Endothelial cell of umbilical vein (primary cell): ENCODE data around the gene NXPE2. TPM values are rescaled to one million over a fixed set of nuclear protein-coding genes. Genes with fewer than 3 reads are reported as not detected.

Experiments used
- BruUV-seq: library from RNA; stranded (reverse); fragments of 400-500 nt; replicated peaks from 2 replicates; lab custom pipeline; 2021; lab: Mats Ljungman, UMichigan
- CTCF ChIA-PET: fragments of 300-600, 350-600 bp; sonication (Branson Sonifier 250); formaldehyde crosslinking; loops from one replicate; lab custom pipeline; 2021; ENCODE audit warnings: antibody characterized with exemption, inconsistent platforms; lab: Charles Lee
- POLR2A ChIA-PET: fragments of 300-600, 350-600 bp; sonication (Branson Sonifier 250); formaldehyde crosslinking; loops from one replicate; lab custom pipeline; 2021; ENCODE audit warnings: antibody characterized with exemption, inconsistent platforms; lab: Charles Lee
- DNase-seq: peaks from one replicate; pipeline ENCODE4 v3.0.0-alpha.2; 2011; ENCODE audit warnings: low read depth, low spot score
- FAIRE-seq: peaks from 2 replicates; lab custom pipeline; 2011; peaks lifted over from hg19 to GRCh38; lab: Jason Lieb, UNC
- H2AFZ ChIP-seq: 2 replicates; pipeline ENCODE4 v1.6.0; 2012; ENCODE audit warnings: low read depth, low read length, control low read depth, inconsistent platforms
- H3K27ac ChIP-seq: 2 replicates; pipeline ENCODE4 v1.5.1; 2011; ENCODE audit warnings: low read depth, mild to moderate bottlenecking, control low read depth, low read length, moderate library complexity; ENCODE audit not compliant: insufficient read depth
- H3K27me3 ChIP-seq, 2 experiments: 2 replicates each; pipeline versions ENCODE4 v1.6.0 to v1.6.1; 2011; ENCODE audit warnings: low read length in 2 of 2, mixed read lengths in 1 of 2; ENCODE audit not compliant: control insufficient read depth in 2 of 2, insufficient read depth in 2 of 2
- H3K36me3 ChIP-seq, 2 experiments: 2 replicates in 1 of 2; 3 replicates in 1 of 2; pipeline ENCODE4 v1.5.1; 2011; ENCODE audit warnings: low read length in 2 of 2, mild to moderate bottlenecking in 1 of 2, moderate library complexity in 1 of 2; ENCODE audit not compliant: control insufficient read depth in 2 of 2, insufficient read depth in 2 of 2; ENCODE audit errors: extremely low read depth in 1 of 2
- H3K4me1 ChIP-seq: 3 replicates; pipeline ENCODE4 v1.5.1; 2011; ENCODE audit warnings: mild to moderate bottlenecking, low read length; ENCODE audit not compliant: control insufficient read depth, insufficient read depth; ENCODE audit errors: extremely low read depth
- H3K4me2 ChIP-seq: 2 replicates; pipeline ENCODE4 v1.6.1; 2011; ENCODE audit warnings: low read length, control low read depth, mixed read lengths; ENCODE audit not compliant: insufficient read depth
- H3K4me3 ChIP-seq, 3 experiments: fragments of 200-600 bp in 1 of 3; sonication (generic), shearing (Covaris generic) in 1 of 3; replicated peaks in 1 of 3; 2 replicates each; pipeline ENCODE4 v1.5.1; 2011 to 2016; ENCODE audit warnings: control low read depth in 3 of 3, low read length in 3 of 3, mild to moderate bottlenecking in 2 of 3, inconsistent platforms in 1 of 3, low read depth in 1 of 3, moderate library complexity in 1 of 3; ENCODE audit not compliant: insufficient read depth in 1 of 3
- H3K79me2 ChIP-seq: 2 replicates; pipeline ENCODE4 v1.6.0; 2012; ENCODE audit warnings: low read length, inconsistent platforms; ENCODE audit not compliant: control insufficient read depth, insufficient read depth
- H3K9ac ChIP-seq: replicated peaks from 2 replicates; pipeline ENCODE3; 2011; ENCODE audit warnings: low read length, control low read depth; ENCODE audit not compliant: insufficient read depth; ENCODE audit errors: extremely low read depth
- H3K9me1 ChIP-seq: replicated peaks from 3 replicates; pipeline ENCODE4 v1.6.0; 2011; ENCODE audit warnings: mild to moderate bottlenecking, low read length; ENCODE audit not compliant: control insufficient read depth, insufficient read depth; ENCODE audit errors: extremely low read depth
- H3K9me3 ChIP-seq: replicated peaks from 2 replicates; pipeline ENCODE4 v1.5.1; 2012; ENCODE audit warnings: low read length, inconsistent platforms; ENCODE audit not compliant: control insufficient read depth, insufficient read depth
- H4K20me1 ChIP-seq: replicated peaks from 2 replicates; pipeline ENCODE3; 2011; ENCODE audit warnings: mild to moderate bottlenecking, low read length; ENCODE audit not compliant: control insufficient read depth, insufficient read depth; ENCODE audit errors: extremely low read depth
- CTCF ChIP-seq, 2 donors: IDR thresholded peaks; 1 replicate in 1 of 2; 2 replicates in 1 of 2; pipeline ENCODE4 v1.5.1; 2011; ENCODE audit warnings: low read length in 2 of 2, mild to moderate bottlenecking in 2 of 2, moderate library complexity in 2 of 2, control low read depth in 1 of 2, inconsistent platforms in 1 of 2, low read depth in 1 of 2; ENCODE audit not compliant: insufficient read depth in 1 of 2; ENCODE audit errors: extremely low read depth in 1 of 2
- EZH2 ChIP-seq: IDR thresholded peaks from 2 replicates; pipeline ENCODE4 v1.6.1; 2012; ENCODE audit warnings: borderline replicate concordance, low read depth, mild to moderate bottlenecking, moderate library complexity, low read length, inconsistent platforms; ENCODE audit not compliant: severe bottlenecking
- FOS ChIP-seq: IDR thresholded peaks from 2 replicates; pipeline ENCODE4 v1.6.1; 2011; ENCODE audit warnings: mild to moderate bottlenecking, low read length, moderate library complexity, borderline replicate concordance; ENCODE audit not compliant: insufficient read depth
- GATA2 ChIP-seq: IDR thresholded peaks from 2 replicates; pipeline ENCODE4 v1.7.0; 2011; ENCODE audit warnings: low read depth, mild to moderate bottlenecking, moderate library complexity, mixed read lengths, low read length; ENCODE audit not compliant: insufficient read length, insufficient read depth
- JUN ChIP-seq: IDR thresholded peaks from 2 replicates; pipeline ENCODE4 v1.6.1; 2011; ENCODE audit warnings: borderline replicate concordance, low read depth; ENCODE audit not compliant: insufficient read length, insufficient read depth
- MAX ChIP-seq: IDR thresholded peaks from 2 replicates; pipeline ENCODE4 v1.6.1; 2011; ENCODE audit not compliant: insufficient read depth, insufficient read length
- MYC ChIP-seq: IDR thresholded peaks from one replicate; pipeline ENCODE4 v1.6.1; 2011; ENCODE audit warnings: mild to moderate bottlenecking, low read depth, low read length
- POLR2A ChIP-seq: IDR thresholded peaks from 2 replicates; pipeline ENCODE4 v1.6.1; 2012; ENCODE audit warnings: low read depth, mild to moderate bottlenecking, control low read depth, low read length
- POLR2AphosphoS5 ChIP-seq: IDR thresholded peaks from 2 replicates; pipeline ENCODE4 v1.6.1; 2012; ENCODE audit warnings: low read depth, mild to moderate bottlenecking, control low read depth, low read length, moderate library complexity; ENCODE audit not compliant: insufficient read depth
- dilution Hi-C: fragments of 300-500 bp; cut with MboI; formaldehyde crosslinking; loops from one replicate; pipeline ENCODE4 v1.15.0; 2019; ENCODE audit warnings: low sequenced_read_pairs; ENCODE audit not compliant: extremely low pct_ligation_motif_present
- intact Hi-C: fragments of 100-400 bp; cut with micrococcal nuclease; formaldehyde crosslinking; loops from one replicate; pipeline ENCODE4 v1.10.0; 2022
- polyA plus RNA-seq, 4 experiments: library from polyadenylated mRNA; depleted of rRNA in 3 of 4; stranded (reverse) in 3 of 4; unstranded in 1 of 4; fragments of >200 nt; gene quantifications; 2 replicates each; pipeline versions ENCODE4 v1.2.1 to v1.2.3, GENCODE V29; 2011 to 2012; ENCODE audit warnings: missing spikeins in 1 of 4
- total RNA-seq: library from RNA; stranded (reverse); gene quantifications from 2 replicates; pipeline ENCODE4 v1.2.3, GENCODE V29; 2021

NXPE2 gene
- total and polyA plus RNA-seq, 2 donors (not counting 3 experiments of a cell fraction or from before 2014, with no cell fraction given), result not detected

- DNase-seq (no peak), FAIRE-seq (no peak)
- Histone ChIP-seq H3K79me2 (no peaks in the 10 kb centered on the region), H3K9ac (no peak overlapping the region), H3K36me3 (no peaks in the 10 kb centered on the region), H3K4me3 (no peak overlapping the region), H3K4me1 (no peaks in the 10 kb centered on the region), H3K9me1 (no peaks in the 10 kb centered on the region), H2AFZ (no peak overlapping the region), H3K4me2 (no peak overlapping the region), H3K9me3 (no peaks in the 10 kb centered on the region), H3K27me3 (no peaks in the 10 kb centered on the region), H3K27ac (no peak overlapping the region), H4K20me1 (no peaks in the 10 kb centered on the region)
- no TSS peak for BruUV-seq
- no peak for TF ChIP-seq EZH2
- TF ChIP-seq MYC, result no peak
- no peak for TF ChIP-seq JUN
- no peak for TF ChIP-seq GATA2
- no peak for TF ChIP-seq CTCF (IDR thresholded peaks at IDR 0.05; ENCODE audit: extremely low read depth in 1 of 2, insufficient read depth in 1 of 2, low read depth in 1 of 2, low read length in 2 of 2)
- no peak for TF ChIP-seq POLR2A
- TF ChIP-seq MAX, result no peak
- no peak for TF ChIP-seq POLR2AphosphoS5
- no peak for TF ChIP-seq FOS
- intact Hi-C loops (no loop called here), dilution Hi-C loops (no loop called here)
- CTCF ChIA-PET, result no interaction called here
- POLR2A ChIA-PET, result no interaction called here
Measured at GRCh38 chr11:114713756-114714155, 35.4 kb downstream of the NXPE2 start.
